ENCODE results near the gene UPF2. TPM values are rescaled to one million over a fixed set of nuclear protein-coding genes. Genes with fewer than 3 reads are reported as not detected.
A peak's percentile ranks its signal among the peaks of the same experiment; 100 is the strongest.

Gene UPF2
- total RNA-seq, 3 donors from 2014 or later = 22.4 to 32.9 (median 29.2) TPM

DNA sequence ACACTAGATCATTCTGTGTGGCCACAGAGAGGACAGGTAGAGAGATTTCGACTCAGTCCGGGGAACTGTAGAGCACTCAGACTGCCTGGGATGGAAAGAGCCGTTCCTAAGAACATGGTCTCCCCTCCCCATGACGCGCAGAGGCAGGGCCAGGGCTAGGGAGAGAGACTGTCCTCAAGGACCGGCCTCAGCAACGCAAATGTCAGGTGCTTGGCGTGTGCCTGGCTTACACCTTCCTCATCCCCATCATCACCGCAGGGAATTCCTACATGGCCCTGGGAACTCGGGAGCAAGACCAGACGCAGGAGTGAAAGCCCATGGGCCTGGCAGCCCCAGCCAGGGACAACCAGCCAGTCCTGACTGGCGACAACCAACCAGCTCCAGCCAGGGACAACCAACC lies 163.8 kb downstream of the UPF2 start:
- TF ChIP-seq POLR2AphosphoS5 (IDR thresholded peaks at IDR 0.05) = no peak
- TF ChIP-seq POLR2A (IDR thresholded peaks at IDR 0.05) = no peak
- TF ChIP-seq, protein P1, sequence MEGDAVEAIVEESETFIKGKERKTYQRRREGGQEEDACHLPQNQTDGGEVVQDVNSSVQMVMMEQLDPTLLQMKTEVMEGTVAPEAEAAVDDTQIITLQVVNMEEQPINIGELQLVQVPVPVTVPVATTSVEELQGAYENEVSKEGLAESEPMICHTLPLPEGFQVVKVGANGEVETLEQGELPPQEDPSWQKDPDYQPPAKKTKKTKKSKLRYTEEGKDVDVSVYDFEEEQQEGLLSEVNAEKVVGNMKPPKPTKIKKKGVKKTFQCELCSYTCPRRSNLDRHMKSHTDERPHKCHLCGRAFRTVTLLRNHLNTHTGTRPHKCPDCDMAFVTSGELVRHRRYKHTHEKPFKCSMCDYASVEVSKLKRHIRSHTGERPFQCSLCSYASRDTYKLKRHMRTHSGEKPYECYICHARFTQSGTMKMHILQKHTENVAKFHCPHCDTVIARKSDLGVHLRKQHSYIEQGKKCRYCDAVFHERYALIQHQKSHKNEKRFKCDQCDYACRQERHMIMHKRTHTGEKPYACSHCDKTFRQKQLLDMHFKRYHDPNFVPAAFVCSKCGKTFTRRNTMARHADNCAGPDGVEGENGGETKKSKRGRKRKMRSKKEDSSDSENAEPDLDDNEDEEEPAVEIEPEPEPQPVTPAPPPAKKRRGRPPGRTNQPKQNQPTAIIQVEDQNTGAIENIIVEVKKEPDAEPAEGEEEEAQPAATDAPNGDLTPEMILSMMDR (IDR thresholded peaks at IDR 0.05) = no peak
- H3K27me3 ChIP-seq = no peaks in the 10 kb centered on the region
- H3K36me3 ChIP-seq = no peaks in the 10 kb centered on the region
- peaks cover 4 to 14% of the 10 kb centered on the region in 2 donors for H3K4me1 ChIP-seq
- intact Hi-C loops (cut with DNase I; ENCODE audit: low total_unique reads) = no loop called here
- no peaks in the 10 kb centered on the region for H3K9me3 ChIP-seq
- H3K4me3 ChIP-seq = no peak overlapping the region
- DNase-seq (ENCODE audit: low spot score in 2 of 2) = no peak
- no peak overlapping the region for H3K27ac ChIP-seq

DNA sequence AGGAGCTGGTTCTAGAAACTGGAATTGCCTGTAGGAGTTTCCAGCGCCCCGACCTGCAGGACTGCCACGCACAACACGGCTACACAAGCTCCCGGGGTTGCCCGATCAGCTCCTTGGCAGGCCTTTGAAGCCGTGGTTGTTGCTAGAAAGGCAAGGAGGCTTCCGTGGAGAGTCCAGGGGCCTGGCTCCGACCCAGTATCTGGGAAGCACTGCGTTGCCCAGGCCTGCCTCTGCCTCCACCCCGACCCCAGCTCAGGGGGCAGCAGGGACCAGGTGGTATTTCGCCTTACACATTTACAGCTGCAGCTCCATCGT lies 165.1 kb downstream of the UPF2 start:
- Histone ChIP-seq H3K36me3 (no peaks in the 10 kb centered on the region), H3K27me3 (no peaks in the 10 kb centered on the region), H3K4me1 (peaks cover 4 to 14% of the 10 kb centered on the region in 2 donors), H3K4me3 (no peak overlapping the region), H3K9me3 (no peaks in the 10 kb centered on the region), H3K27ac (peak overlapping the region; percentile 80 to 95)
- TF ChIP-seq, protein P1 (IDR thresholded peaks at IDR 0.05) = no peak
- TF ChIP-seq POLR2AphosphoS5 (IDR thresholded peaks at IDR 0.05) (no peak), POLR2A (IDR thresholded peaks at IDR 0.05) (no peak)
- intact Hi-C loops (cut with DNase I; ENCODE audit: low total_unique reads) = no loop called here
- peak in 1 of 2 donors; percentile 37 for DNase-seq (ENCODE audit: low spot score in 2 of 2)

DNA sequence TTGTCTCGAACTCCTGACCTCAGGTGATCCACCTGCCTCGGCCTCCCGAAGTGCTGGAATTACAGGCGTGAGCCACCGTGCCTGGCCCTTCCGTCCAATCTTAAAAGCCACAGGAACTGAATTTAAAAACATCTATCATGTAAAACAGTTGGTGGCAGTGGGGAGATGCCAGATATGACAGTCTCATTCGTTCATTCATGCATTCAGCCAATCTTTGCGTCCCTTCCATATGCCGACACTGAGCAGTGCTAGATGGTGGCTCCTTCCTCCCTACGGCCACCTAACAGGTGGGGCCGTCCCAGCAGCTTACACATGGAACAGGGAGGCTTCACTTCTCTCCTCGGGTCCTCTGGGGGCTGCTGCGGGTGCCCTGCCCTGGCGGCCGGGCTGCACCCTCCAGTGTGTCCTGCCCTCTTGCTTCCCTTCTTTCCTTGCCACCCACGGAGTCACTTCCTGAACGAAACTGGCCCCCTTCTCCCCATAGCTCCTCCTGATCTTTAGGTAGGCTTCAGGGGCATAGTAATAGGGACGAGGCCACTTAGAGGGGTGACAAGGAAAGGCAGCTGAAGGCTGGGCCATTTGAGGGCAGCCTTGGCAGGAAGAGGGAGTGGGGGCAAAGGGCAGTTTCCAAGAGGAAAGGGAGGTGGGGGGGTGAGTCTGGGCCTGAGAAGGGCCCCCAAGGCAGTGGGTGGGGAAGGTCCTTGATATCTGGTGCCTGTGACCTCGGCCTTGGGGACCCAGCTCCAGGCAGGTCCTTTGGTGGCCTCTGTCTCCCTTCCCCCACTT lies 165.6 kb downstream of the UPF2 start:
- Histone ChIP-seq H3K27me3 (no peaks in the 10 kb centered on the region), H3K4me1 (peaks cover 4 to 14% of the 10 kb centered on the region in 2 donors), H3K9me3 (no peaks in the 10 kb centered on the region), H3K27ac (peak overlapping the region; percentile 80 to 95), H3K36me3 (no peaks in the 10 kb centered on the region), H3K4me3 (no peak overlapping the region)
- no peak for TF ChIP-seq POLR2A (IDR thresholded peaks at IDR 0.05)
- TF ChIP-seq POLR2AphosphoS5 (IDR thresholded peaks at IDR 0.05) = no peak
- TF ChIP-seq, protein P1 (IDR thresholded peaks at IDR 0.05) = no peak
- intact Hi-C loops (cut with DNase I; ENCODE audit: low total_unique reads) = no loop called here
- DNase-seq (ENCODE audit: low spot score in 2 of 2) = no peak

DNA sequence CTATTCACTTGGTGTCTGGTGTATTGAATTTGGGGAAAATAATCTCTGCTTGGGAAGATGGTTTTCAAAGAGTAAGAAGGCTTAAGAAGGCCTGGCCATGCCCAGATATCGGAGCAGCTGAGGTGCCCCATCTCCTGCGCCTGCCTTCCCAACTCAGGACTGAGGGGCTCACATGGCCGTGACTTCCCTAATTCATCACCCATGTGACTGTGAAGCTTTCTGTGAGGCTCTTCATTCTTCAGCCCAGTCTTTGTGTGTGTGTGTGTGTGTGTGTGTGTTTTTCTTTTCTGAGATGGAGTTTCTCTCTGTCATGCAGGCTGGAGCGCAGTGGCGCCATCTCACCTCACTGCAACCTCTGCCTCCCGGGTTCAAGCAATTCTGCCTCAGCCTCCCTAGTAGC lies 166.3 kb downstream of the UPF2 start:
- H3K27me3 ChIP-seq = no peaks in the 10 kb centered on the region
- TF ChIP-seq POLR2A (IDR thresholded peaks at IDR 0.05) = no peak
- TF ChIP-seq, protein P1 (IDR thresholded peaks at IDR 0.05) = no peak
- no peak for TF ChIP-seq POLR2AphosphoS5 (IDR thresholded peaks at IDR 0.05)

DNA sequence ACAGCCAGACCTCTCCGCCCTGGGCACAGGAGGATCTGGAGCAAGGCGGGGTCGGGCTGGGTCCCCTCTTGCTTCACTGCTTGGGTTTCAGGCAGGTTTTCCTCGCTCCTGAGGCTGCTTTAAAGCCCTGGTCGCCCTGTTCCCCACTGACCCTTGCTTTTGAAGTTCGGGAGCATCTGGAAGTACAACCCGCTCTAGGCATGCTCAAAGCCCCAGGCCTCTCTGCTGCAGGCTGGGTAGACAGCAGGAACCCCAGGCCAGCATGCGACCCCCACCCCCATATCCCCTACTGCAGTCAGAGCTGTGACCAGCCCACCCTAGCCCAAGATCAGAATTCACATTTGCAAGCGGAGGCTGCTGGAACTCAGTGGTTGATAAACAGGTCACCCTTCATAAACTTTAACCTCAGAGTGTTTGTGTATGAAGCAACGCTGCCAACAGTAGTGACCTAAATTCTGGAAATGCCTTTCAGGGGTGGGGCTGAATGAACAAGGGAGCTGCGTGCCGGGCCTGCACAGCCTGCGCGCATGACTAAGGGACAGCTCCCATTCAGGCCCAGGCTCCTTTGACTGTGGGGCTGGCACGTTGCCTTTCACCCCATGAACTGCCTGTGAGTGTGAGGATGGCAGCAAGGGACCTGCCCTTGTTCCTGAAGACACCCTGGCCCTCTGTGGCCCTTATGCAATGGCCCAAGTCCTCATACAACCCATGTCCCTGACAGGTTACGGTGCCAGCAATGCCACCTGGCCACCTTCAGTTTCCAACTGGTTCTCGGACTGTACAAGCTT lies 166.9 kb downstream of the UPF2 start:
- intact Hi-C loops (cut with DNase I; ENCODE audit: low total_unique reads) = no loop called here
- peak; percentile 84 to 94 for DNase-seq (ENCODE audit: low spot score in 2 of 2)

More for the DNA sequence above, 166.3 kb downstream of the UPF2 start:
- intact Hi-C loops (cut with DNase I; ENCODE audit: low total_unique reads) = no loop called here
- Histone ChIP-seq H3K4me1 (peaks cover 4 to 14% of the 10 kb centered on the region in 2 donors), H3K9me3 (no peaks in the 10 kb centered on the region), H3K36me3 (no peaks in the 10 kb centered on the region), H3K4me3 (no peak overlapping the region), H3K27ac (peak overlapping the region; percentile 80 to 95)
- DNase-seq (ENCODE audit: low spot score in 2 of 2) = no peak

More for the DNA sequence above, 166.9 kb downstream of the UPF2 start:
- TF ChIP-seq POLR2AphosphoS5 (IDR thresholded peaks at IDR 0.05) = peak in 2 of 3 donors; percentile 43 to 73
- TF ChIP-seq POLR2A (IDR thresholded peaks at IDR 0.05) = no peak
- no peaks in the 10 kb centered on the region for H3K36me3 ChIP-seq
- H3K9me3 ChIP-seq = no peaks in the 10 kb centered on the region
- H3K4me3 ChIP-seq = no peak overlapping the region
- H3K27me3 ChIP-seq = no peaks in the 10 kb centered on the region
- peak overlapping the region; percentile 80 to 95 for H3K27ac ChIP-seq
- peaks cover 4 to 14% of the 10 kb centered on the region in 2 donors for H3K4me1 ChIP-seq
